Progenitor cell of endocrine pancreas (in vitro differentiated cells): ENCODE data around the gene C7orf33. TPM values are rescaled to one million over a fixed set of nuclear protein-coding genes. Genes with fewer than 3 reads are reported as not detected.
"Not testable (repeated sequence)": the region's sequence is repeated elsewhere in the genome, so short reads cannot be mapped to it uniquely, and the experiment has no call there.

Source experiments
- DNase-seq: peaks from one replicate; pipeline ENCODE4 v3.0.0; 2021; ENCODE audit warnings: low spot score; ENCODE audit not compliant: unreplicated experiment
- H3K27ac Mint-ChIP-seq: 2 replicates; pipeline ENCODE4 v1.8.0; 2021; ENCODE audit warnings: mild to moderate bottlenecking, moderate library complexity, mixed read lengths
- H3K27me3 Mint-ChIP-seq: 2 replicates; pipeline ENCODE4 v1.8.0; 2021; ENCODE audit warnings: mixed read lengths
- H3K36me3 Mint-ChIP-seq: 2 replicates; pipeline ENCODE4 v1.8.0; 2022; ENCODE audit warnings: mixed read lengths; ENCODE audit not compliant: insufficient read depth
- H3K4me1 Mint-ChIP-seq: 2 replicates; pipeline ENCODE4 v1.8.0; 2021; ENCODE audit warnings: low read depth, mixed read lengths
- H3K4me3 Mint-ChIP-seq: 2 replicates; pipeline ENCODE4 v1.8.0; 2021; ENCODE audit warnings: low read depth, mild to moderate bottlenecking, moderate library complexity, mixed read lengths
- H3K9me3 Mint-ChIP-seq: 2 replicates; pipeline ENCODE4 v1.8.0; 2021; ENCODE audit warnings: low read depth, mixed read lengths
- total RNA-seq: library from RNA; stranded (reverse); gene quantifications from 2 replicates; pipeline ENCODE4 v1.2.1, GENCODE V29; 2021
- TF ChIP-seq, protein P1 (sequence below): fragments of 200-600 bp; sonication (generic); IDR thresholded peaks from one replicate; pipeline ENCODE4 v1.5.0; 2021; ENCODE audit warnings: antibody characterized with exemption, mild to moderate bottlenecking; ENCODE audit not compliant: unreplicated experiment

C7orf33 gene
- total RNA-seq, 1 donor from 2014 or later = not detected

DNA sequence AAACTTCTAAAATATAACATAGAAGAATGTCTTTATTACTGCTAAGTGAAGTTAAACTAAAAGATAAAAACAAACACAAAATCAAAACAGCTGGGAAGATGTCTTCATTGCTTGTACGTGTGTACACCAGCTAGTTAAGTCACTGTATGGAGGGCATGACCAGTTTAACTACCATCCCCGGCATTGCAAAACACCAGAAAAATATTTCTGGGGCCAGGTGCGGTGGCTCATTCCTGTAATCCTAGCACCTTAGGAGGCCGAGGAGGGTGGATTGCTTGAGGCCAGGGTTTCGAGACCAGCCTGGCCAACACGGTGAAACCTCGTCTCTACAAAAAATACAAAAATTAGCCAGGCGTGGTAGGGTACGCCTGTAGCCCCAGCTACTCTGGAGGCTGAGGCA is 19.2 kb upstream of the C7orf33 start:
- Mint-ChIP-seq H3K4me1 (peaks cover 4% of the 10 kb centered on the region), H3K9me3 (no peaks in the 10 kb centered on the region), H3K27me3 (peaks cover 12% of the 10 kb centered on the region), H3K27ac (no peak overlapping the region), H3K36me3 (no peaks in the 10 kb centered on the region), H3K4me3 (no peak overlapping the region)
- no peak for DNase-seq
- TF ChIP-seq, protein P1, sequence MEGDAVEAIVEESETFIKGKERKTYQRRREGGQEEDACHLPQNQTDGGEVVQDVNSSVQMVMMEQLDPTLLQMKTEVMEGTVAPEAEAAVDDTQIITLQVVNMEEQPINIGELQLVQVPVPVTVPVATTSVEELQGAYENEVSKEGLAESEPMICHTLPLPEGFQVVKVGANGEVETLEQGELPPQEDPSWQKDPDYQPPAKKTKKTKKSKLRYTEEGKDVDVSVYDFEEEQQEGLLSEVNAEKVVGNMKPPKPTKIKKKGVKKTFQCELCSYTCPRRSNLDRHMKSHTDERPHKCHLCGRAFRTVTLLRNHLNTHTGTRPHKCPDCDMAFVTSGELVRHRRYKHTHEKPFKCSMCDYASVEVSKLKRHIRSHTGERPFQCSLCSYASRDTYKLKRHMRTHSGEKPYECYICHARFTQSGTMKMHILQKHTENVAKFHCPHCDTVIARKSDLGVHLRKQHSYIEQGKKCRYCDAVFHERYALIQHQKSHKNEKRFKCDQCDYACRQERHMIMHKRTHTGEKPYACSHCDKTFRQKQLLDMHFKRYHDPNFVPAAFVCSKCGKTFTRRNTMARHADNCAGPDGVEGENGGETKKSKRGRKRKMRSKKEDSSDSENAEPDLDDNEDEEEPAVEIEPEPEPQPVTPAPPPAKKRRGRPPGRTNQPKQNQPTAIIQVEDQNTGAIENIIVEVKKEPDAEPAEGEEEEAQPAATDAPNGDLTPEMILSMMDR = no peak

DNA sequence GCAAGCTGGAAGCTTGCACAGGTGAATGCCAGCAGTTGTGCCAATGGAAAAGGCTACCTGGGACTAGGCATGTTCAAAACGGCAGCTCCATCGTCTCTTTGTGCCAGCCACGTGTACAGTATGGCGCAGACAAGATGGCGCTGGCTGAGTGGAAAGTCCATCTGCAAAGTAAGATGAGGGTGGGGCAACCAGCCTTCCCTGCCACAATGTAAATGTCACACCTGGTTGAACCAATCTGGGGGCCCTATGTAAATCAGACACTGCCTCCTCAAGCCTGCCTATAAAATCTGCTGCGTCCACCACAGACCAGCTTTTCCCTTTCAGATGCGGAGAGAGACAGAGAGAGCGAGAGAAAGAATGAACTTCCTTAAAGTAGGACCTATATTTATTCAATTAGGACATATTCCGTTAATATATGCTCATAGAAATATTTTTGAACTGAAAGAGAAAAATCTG is 18.5 kb upstream of the C7orf33 start:
- TF ChIP-seq, protein P1 = no peak
- H3K27me3 Mint-ChIP-seq = peaks cover 9% of the 10 kb centered on the region
- no peaks in the 10 kb centered on the region for H3K4me1 Mint-ChIP-seq
- no peak overlapping the region for H3K27ac Mint-ChIP-seq
- H3K4me3 Mint-ChIP-seq = no peak overlapping the region
- no peak for DNase-seq
- H3K36me3 Mint-ChIP-seq = no peaks in the 10 kb centered on the region
- no peaks in the 10 kb centered on the region for H3K9me3 Mint-ChIP-seq

DNA sequence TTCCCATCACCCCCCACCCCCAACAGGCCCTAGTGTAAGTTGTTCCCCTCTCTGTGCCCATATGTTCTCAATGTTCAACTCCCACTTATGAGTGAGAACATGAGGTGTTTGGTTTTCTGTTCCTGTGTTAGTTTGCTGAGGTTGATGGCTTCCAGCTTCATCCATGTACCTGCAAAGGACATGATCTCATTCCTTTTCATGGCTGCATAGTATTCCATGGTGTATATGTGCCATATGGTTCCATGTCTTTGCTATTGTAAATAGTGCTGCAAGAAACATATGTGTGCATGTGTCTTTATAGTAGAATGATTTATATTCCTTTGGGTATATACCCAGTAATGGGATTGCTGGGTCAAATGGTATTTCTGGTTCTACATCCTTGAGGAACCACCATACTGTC is 17.0 kb upstream of the C7orf33 start:
- not testable (repeated sequence) for H3K27ac Mint-ChIP-seq, H3K36me3 Mint-ChIP-seq, DNase-seq, H3K9me3 Mint-ChIP-seq, H3K4me1 Mint-ChIP-seq, H3K27me3 Mint-ChIP-seq, H3K4me3 Mint-ChIP-seq

DNA sequence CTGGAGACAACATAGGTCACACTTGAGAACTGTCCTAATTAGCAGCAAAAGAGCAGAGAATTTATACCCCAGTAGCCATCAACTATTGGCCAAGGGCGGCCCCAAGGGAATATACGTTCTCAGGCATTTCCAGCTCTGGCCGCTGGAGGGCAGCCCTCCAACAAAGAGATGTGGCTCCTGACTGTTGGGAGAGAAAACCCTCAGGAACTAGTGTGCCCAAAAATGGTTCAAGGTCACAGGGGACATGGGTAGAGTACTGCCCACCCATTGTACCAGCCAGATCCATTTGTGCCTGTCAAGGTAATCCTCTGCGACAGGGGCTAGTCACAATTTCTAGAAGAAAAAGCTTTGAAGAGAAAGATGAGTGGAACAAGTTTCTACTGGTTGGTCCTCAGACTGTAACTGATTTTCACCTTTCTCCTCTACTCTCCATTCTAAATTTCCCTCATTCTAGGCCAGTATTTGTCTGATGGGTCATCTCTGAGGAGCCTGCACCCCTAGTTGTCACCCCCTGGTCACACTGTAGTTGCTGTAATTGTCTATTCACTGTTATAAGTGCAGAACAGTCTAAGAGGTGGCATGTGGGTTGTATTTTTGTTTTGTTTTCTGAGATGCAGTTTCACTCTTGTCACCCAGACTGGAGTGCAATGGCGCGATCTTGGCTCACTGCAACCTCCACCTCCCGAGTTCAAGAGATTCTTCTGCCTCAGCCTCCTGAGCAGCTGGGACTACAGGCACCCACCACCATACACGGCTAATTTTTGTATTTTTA is 14.7 kb upstream of the C7orf33 start:
- TF ChIP-seq, protein P1 = peak; percentile 83
- H3K9me3 Mint-ChIP-seq = no peaks in the 10 kb centered on the region
- peak; percentile 51 for DNase-seq
- H3K27me3 Mint-ChIP-seq = peaks cover 5% of the 10 kb centered on the region
- no peak overlapping the region for H3K4me3 Mint-ChIP-seq
- H3K27ac Mint-ChIP-seq = no peak overlapping the region
- no peaks in the 10 kb centered on the region for H3K4me1 Mint-ChIP-seq
- H3K36me3 Mint-ChIP-seq = no peaks in the 10 kb centered on the region

DNA sequence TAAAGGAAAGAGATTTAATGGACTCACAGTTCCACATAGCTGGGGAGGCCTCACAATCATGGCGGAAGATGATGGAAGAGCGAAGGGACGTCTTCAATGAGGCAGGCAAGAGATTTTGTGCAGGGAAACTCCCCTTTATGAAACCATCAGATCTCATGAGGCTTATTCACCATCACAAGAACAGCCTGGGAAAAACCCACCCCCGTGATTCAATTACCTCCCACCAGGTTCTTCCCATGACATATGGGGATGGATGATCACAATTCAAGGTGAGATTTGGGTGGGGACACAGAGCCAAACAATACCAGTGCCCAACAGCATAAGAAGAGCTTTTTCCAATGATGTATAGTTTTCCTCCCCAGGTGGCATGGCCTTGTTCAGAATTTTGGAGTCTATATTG is 11.2 kb upstream of the C7orf33 start:
- no peak overlapping the region for H3K4me3 Mint-ChIP-seq
- no peaks in the 10 kb centered on the region for H3K36me3 Mint-ChIP-seq
- no peak overlapping the region for H3K27ac Mint-ChIP-seq
- peaks cover 4% of the 10 kb centered on the region for H3K27me3 Mint-ChIP-seq
- H3K9me3 Mint-ChIP-seq = no peaks in the 10 kb centered on the region
- TF ChIP-seq, protein P1 = no peak
- H3K4me1 Mint-ChIP-seq = peaks cover 1% of the 10 kb centered on the region
- DNase-seq = no peak

DNA sequence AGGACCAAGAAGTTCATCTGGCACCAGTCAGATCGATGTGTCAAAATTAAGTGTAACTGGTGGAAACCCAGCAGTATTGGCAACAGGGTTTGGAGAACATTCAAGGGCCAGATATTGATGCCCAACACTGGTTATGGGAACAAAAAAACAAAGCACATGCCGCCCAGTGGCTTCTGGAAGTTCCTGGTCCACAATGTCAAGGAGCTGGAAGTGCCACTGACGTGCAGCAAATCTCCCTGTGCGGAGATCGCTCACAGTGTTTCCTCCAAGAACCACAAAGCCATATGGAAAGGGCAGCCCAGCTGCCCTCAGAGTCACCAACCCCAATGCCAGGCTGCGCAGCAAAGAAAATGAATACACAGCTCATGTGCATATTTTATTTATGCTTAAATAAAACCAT is 10.1 kb upstream of the C7orf33 start:
- Mint-ChIP-seq H3K4me1 (peaks cover 1% of the 10 kb centered on the region), H3K27ac (no peak overlapping the region), H3K4me3 (no peak overlapping the region), H3K36me3 (no peaks in the 10 kb centered on the region), H3K27me3 (peaks cover 4% of the 10 kb centered on the region), H3K9me3 (no peaks in the 10 kb centered on the region)
- TF ChIP-seq, protein P1 = no peak
- DNase-seq = no peak
